Subcutaneous adipose tissue (tissue), 4 donors: Measurements from ENCODE around the gene RMND5B. TPM values are rescaled to one million over a fixed set of nuclear protein-coding genes. Genes with fewer than 3 reads are reported as not detected.

Experiments
- total RNA-seq, 4 donors: library from RNA; depleted of rRNA; stranded (reverse); fragments of >200 nt; gene quantifications; one replicate each; pipeline ENCODE4 v1.1.0, GENCODE V29; 2016
- TF ChIP-seq, protein P1 (sequence below): fragments of 450-650 bp; IDR thresholded peaks from one replicate; pipeline ENCODE4 v1.5.1; 2016; ENCODE audit warnings: low read depth, mild to moderate bottlenecking, control low read depth, antibody characterized with exemption, moderate library complexity

Gene RMND5B
- total RNA-seq, 4 donors from 2014 or later, result 19.2 to 41.3 (median 24.3) TPM

DNA sequence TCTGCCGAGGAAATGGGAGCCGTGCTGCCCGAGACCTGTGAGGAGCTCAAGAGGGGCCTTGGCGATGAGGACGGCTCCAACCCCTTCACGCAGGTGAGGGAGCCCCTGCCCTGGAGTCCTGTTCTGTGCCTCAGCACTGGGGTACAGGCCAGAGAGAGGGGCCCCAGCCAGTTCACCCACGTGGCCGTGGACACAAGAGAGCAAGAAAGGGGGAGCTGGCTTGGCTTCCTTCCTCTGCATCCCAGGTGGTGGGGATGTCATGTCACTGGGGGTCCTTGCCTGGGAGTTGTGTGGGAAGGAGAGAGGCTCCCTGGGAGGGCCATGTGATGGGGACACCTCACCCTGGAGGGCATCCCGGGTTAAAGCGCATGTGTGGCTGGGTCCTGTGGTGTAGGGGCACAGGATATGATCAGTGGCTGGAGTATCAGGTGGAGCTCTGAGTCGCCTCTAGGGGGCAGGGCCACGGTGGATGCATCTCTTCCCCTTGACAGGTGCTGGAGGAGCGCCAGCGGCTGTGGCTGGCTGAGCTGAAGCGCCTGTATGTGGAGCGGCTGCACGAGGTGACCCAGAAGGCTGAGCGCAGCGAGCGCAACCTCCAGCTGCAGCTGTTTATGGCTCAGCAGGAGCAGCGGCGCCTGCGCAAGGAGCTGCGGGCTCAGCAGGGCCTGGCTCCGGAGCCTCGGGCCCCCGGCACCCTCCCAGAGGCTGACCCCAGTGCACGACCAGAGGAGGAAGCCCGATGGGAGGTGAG, 10.0 kb upstream of the RMND5B start:
- TF ChIP-seq, protein P1, sequence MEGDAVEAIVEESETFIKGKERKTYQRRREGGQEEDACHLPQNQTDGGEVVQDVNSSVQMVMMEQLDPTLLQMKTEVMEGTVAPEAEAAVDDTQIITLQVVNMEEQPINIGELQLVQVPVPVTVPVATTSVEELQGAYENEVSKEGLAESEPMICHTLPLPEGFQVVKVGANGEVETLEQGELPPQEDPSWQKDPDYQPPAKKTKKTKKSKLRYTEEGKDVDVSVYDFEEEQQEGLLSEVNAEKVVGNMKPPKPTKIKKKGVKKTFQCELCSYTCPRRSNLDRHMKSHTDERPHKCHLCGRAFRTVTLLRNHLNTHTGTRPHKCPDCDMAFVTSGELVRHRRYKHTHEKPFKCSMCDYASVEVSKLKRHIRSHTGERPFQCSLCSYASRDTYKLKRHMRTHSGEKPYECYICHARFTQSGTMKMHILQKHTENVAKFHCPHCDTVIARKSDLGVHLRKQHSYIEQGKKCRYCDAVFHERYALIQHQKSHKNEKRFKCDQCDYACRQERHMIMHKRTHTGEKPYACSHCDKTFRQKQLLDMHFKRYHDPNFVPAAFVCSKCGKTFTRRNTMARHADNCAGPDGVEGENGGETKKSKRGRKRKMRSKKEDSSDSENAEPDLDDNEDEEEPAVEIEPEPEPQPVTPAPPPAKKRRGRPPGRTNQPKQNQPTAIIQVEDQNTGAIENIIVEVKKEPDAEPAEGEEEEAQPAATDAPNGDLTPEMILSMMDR, result no peak

GRCh38 chr5:178121391-178122276, 9.2 kb upstream of the RMND5B start:
- TF ChIP-seq, protein P1, result no peak

- TF ChIP-seq, protein P1, result no peak
Measured at GRCh38 chr5:178122346-178122745, 8.5 kb upstream of the RMND5B start.

DNA sequence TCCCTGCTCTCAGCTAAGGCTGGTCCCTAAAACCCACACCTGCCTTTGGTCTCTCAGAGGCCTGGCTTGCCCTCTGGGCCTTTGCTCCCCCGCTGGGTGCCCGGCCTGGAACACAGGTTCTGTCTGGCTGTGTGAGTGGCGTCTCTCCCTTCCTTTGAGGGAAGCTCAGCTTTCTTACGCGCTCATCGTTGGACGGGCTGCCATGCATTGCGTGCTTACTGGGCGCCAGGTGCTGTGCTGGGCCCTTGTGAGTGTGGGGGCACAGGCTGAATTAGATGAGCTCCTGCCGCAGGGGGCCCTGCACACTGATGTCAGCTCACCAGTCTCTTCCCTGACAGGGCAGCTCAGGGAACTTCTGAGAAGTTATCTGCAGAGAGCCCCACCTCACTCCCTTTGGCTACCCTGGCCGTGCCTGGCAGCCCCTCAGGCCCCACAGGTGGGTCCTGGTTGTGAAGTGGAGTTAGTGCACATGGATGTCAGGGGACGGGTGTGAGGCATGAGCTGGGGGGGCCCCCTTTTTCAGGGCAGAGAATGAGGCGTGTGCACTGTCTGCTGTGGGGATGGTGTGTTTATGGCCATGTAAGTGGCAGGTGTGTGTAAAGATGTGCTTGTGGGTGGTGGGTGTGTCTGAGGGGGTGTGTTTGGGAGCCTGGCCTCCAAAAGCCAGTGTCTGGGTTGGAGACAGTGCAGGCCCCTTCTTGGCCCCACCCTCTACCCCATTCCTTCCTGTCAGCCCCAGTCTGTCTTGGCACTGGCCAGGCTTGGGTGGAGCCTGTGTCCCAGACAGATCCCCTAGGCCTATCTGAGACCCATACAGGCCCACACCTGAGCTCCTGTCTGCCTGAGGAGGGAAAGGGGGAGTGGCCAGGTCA, 7.5 kb upstream of the RMND5B start:
- TF ChIP-seq, protein P1, result no peak

DNA sequence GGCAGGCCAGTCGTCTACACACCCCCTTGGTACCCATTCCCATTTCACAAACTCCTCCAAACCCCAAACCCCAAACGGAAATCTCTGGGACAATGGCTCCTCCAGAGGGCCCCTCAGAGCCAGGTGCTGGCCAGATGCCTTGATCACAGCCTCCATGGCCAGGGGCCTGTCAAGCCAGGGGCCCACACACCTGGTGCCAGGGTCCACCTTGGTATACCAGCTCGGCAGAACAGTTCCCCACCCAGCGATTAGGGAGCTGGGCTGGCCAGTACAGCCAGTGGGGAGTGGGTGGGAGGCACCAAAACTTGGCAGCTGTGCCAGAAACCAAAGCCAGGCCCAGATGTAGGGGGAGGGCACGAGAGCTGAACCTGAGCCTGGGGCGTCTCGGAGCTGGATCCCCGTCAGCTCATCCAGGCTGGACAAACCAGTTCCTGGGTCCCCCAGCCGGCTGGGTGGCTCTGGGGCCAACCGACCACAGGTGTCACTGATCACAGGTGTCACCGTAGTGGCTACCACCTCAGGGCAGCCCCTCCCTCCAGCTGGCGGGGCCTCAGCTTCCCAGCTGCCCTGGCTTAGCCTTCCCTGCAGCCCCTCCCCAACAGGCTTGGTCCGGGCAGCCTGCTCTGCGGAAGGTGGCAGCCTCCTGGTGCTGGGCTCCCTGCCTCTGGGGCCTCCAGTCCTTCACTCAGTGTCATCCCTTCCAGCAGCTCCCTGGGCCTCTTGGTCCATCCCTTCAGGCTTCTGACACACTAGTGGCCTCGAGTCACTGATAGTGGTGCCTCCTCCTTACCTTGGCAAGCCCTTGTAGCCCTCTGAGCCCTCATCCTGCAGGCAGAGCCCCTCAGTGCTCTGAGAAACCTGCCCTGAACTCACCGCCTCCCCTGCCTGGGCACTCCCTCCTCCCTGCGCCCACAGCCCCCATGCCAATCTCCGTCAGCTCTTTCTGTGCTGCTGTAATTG, 6.6 kb upstream of the RMND5B start:
- TF ChIP-seq, protein P1, result no peak

GRCh38 chr5:178125253-178125906, 5.4 kb upstream of the RMND5B start:
- TF ChIP-seq, protein P1, result no peak
